ENCODE measurements around the gene CLEC17A.
"Not testable (repeated sequence)": the region's sequence is repeated elsewhere in the genome, so short reads cannot be mapped to it uniquely, and the experiment has no call there.

Gene CLEC17A

GRCh38 chr19:14614099-14614412, 31.2 kb downstream of the CLEC17A start:
- H3K4me3 ChIP-seq (ENCODE audit: low read length), result no peak overlapping the region
- no peak for TF ChIP-seq CTCF (conservative IDR thresholded peaks at IDR 0.05; ENCODE audit: low read depth, low read length)
- DNase-seq (ENCODE audit: low read depth), result no peak

- no peak overlapping the region for H3K4me3 ChIP-seq (ENCODE audit: low read length)
- no peak for TF ChIP-seq CTCF (conservative IDR thresholded peaks at IDR 0.05; ENCODE audit: low read depth, low read length)
- no peak for DNase-seq (ENCODE audit: low read depth)
Observed at GRCh38 chr19:14615623-14616022, 32.7 kb downstream of the CLEC17A start.

- DNase-seq (ENCODE audit: low read depth), result no peak
- no peak for TF ChIP-seq CTCF (conservative IDR thresholded peaks at IDR 0.05; ENCODE audit: low read depth, low read length)
- H3K4me3 ChIP-seq (ENCODE audit: low read length), result no peak overlapping the region
Observed at GRCh38 chr19:14616407-14616806, 33.5 kb downstream of the CLEC17A start.

- H3K4me3 ChIP-seq (ENCODE audit: low read length), result no peak overlapping the region
- no peak for TF ChIP-seq CTCF (conservative IDR thresholded peaks at IDR 0.05; ENCODE audit: low read depth, low read length)
- DNase-seq (ENCODE audit: low read depth), result no peak
Observed at GRCh38 chr19:14619404-14619803, 36.5 kb downstream of the CLEC17A start.

- not testable (repeated sequence) for H3K4me3 ChIP-seq (ENCODE audit: low read length); DNase-seq (ENCODE audit: low read depth)
Observed at GRCh38 chr19:14624491-14624890, 41.6 kb downstream of the CLEC17A start.

- no peak for TF ChIP-seq CTCF (conservative IDR thresholded peaks at IDR 0.05; ENCODE audit: low read depth, low read length)
- no peak for DNase-seq (ENCODE audit: low read depth)
- H3K4me3 ChIP-seq (ENCODE audit: low read length), result no peak overlapping the region
Observed at GRCh38 chr19:14629557-14629956, 46.7 kb downstream of the CLEC17A start.

- H3K4me3 ChIP-seq (ENCODE audit: low read length), result no peak overlapping the region
- no peak for DNase-seq (ENCODE audit: low read depth)
- TF ChIP-seq CTCF (conservative IDR thresholded peaks at IDR 0.05; ENCODE audit: low read depth, low read length), result no peak
Observed at GRCh38 chr19:14632286-14632685, 49.4 kb downstream of the CLEC17A start.
